GM12874 (cell line): ENCODE measurements around the gene CLPTM1L.

Experiments used
- CTCF ChIP-seq: IDR thresholded peaks from 2 replicates; pipeline ENCODE4 v1.5.1; 2011; ENCODE audit warnings: low read depth, mild to moderate bottlenecking, control low read depth, low read length, moderate library complexity; ENCODE audit not compliant: insufficient read depth

Gene CLPTM1L

GRCh38 chr5:1390333-1390732, 45.4 kb upstream of the CLPTM1L start:
- TF ChIP-seq CTCF = no peak

- TF ChIP-seq CTCF = no peak
Measured at GRCh38 chr5:1388383-1388967, 43.6 kb upstream of the CLPTM1L start.

GRCh38 chr5:1387876-1388275, 43.0 kb upstream of the CLPTM1L start:
- TF ChIP-seq CTCF = no peak

- no peak for TF ChIP-seq CTCF
Measured at GRCh38 chr5:1387059-1387755, 42.3 kb upstream of the CLPTM1L start.

GRCh38 chr5:1386274-1386717, 41.4 kb upstream of the CLPTM1L start:
- TF ChIP-seq CTCF = no peak

- TF ChIP-seq CTCF = no peak
Measured at GRCh38 chr5:1385395-1386273, 40.7 kb upstream of the CLPTM1L start.

- no peak for TF ChIP-seq CTCF
Measured at GRCh38 chr5:1384521-1384920, 39.6 kb upstream of the CLPTM1L start.
